Mesenchymal stem cell (in vitro differentiated cells and primary cell): Measurements from ENCODE around the gene ZFYVE28.
A peak's percentile ranks its signal among the peaks of the same experiment; 100 is the strongest.

Experiments
- DNase-seq: peaks from one replicate; pipeline ENCODE4 v3.0.0-alpha.2; 2013
- H2AFZ ChIP-seq: one replicate; pipeline ENCODE4 v1.6.1; 2013; ENCODE audit warnings: low read depth, mild to moderate bottlenecking, control low read depth, inconsistent platforms, low read length, moderate library complexity
- H2AK5ac ChIP-seq: 2 replicates; pipeline ENCODE4 v1.6.1; 2013; ENCODE audit warnings: low read length, moderate library complexity, mild to moderate bottlenecking, inconsistent platforms; ENCODE audit not compliant: severe bottlenecking
- H2BK120ac ChIP-seq: one replicate; pipeline ENCODE4 v1.6.1; 2013; ENCODE audit warnings: low read depth, mild to moderate bottlenecking, inconsistent platforms, low read length, moderate library complexity
- H2BK12ac ChIP-seq, 2 experiments: one replicate each; pipeline ENCODE4 v1.6.1; 2013; ENCODE audit warnings: inconsistent platforms in 2 of 2, low read length in 2 of 2, mild to moderate bottlenecking in 2 of 2, moderate library complexity in 2 of 2, control low read depth in 1 of 2
- H2BK15ac ChIP-seq: one replicate; pipeline ENCODE4 v1.6.1; 2013; ENCODE audit warnings: mild to moderate bottlenecking, low read depth, inconsistent platforms; ENCODE audit not compliant: poor library complexity, severe bottlenecking
- H2BK5ac ChIP-seq: 2 replicates; pipeline ENCODE4 v1.6.1; 2013; ENCODE audit warnings: low read depth, mild to moderate bottlenecking, low read length, control low read depth, inconsistent platforms; ENCODE audit not compliant: poor library complexity, severe bottlenecking
- H3K14ac ChIP-seq, 2 experiments: one replicate each; pipeline ENCODE4 v1.6.1; 2013; ENCODE audit warnings: inconsistent platforms in 2 of 2, low read length in 2 of 2, control low read depth in 1 of 2, mild to moderate bottlenecking in 1 of 2, moderate library complexity in 1 of 2
- H3K18ac ChIP-seq, 2 experiments: one replicate each; pipeline ENCODE4 v1.6.1; 2013; ENCODE audit warnings: inconsistent platforms in 2 of 2, low read length in 2 of 2, control low read depth in 1 of 2, low read depth in 1 of 2, mild to moderate bottlenecking in 1 of 2
- H3K23ac ChIP-seq, 2 experiments: one replicate each; pipeline ENCODE4 v1.6.1; 2013; ENCODE audit warnings: inconsistent platforms in 2 of 2, low read length in 2 of 2, mild to moderate bottlenecking in 2 of 2, moderate library complexity in 2 of 2, control low read depth in 1 of 2
- H3K27ac ChIP-seq: 2 replicates; pipeline ENCODE4 v1.5.1; 2013; ENCODE audit warnings: mild to moderate bottlenecking, moderate library complexity, low read length, control low read depth, inconsistent platforms; ENCODE audit not compliant: poor library complexity, severe bottlenecking
- H3K27me3 ChIP-seq, 2 experiments: 2 replicates each; pipeline versions ENCODE4 v1.6.1 to v1.7.0; 2013; ENCODE audit warnings: low read length in 2 of 2, mild to moderate bottlenecking in 2 of 2, moderate library complexity in 2 of 2, control low read depth in 1 of 2, inconsistent platforms in 1 of 2; ENCODE audit not compliant: control insufficient read depth in 1 of 2, insufficient read depth in 1 of 2
- H3K36me3 ChIP-seq, 2 experiments: 2 replicates each; pipeline versions ENCODE4 v1.6.1 to v1.7.0; 2013; ENCODE audit warnings: low read length in 2 of 2, control low read depth in 1 of 2, inconsistent platforms in 1 of 2, low read depth in 1 of 2, mild to moderate bottlenecking in 1 of 2; ENCODE audit not compliant: insufficient read depth in 2 of 2, control insufficient read depth in 1 of 2
- H3K4ac ChIP-seq, 2 experiments: one replicate each; pipeline ENCODE4 v1.6.1; 2013; ENCODE audit warnings: inconsistent platforms in 2 of 2, low read length in 2 of 2, mild to moderate bottlenecking in 2 of 2, moderate library complexity in 2 of 2, control low read depth in 1 of 2, low read depth in 1 of 2
- H3K4me1 ChIP-seq: 2 replicates; pipeline ENCODE4 v1.6.1; 2013; ENCODE audit warnings: low read depth, low read length, control low read depth; ENCODE audit not compliant: control insufficient read depth, insufficient read depth
- H3K4me2 ChIP-seq: 2 replicates; pipeline ENCODE4 v1.6.1; 2013; ENCODE audit warnings: low read length, mild to moderate bottlenecking, inconsistent platforms; ENCODE audit not compliant: poor library complexity, severe bottlenecking
- H3K4me3 ChIP-seq, 2 experiments: 2 replicates each; pipeline versions ENCODE4 v1.5.1 to v1.7.0; 2013; ENCODE audit warnings: low read length in 2 of 2, mild to moderate bottlenecking in 2 of 2, control low read depth in 1 of 2, low read depth in 1 of 2; ENCODE audit not compliant: insufficient read depth in 1 of 2
- H3K79me1 ChIP-seq: replicated peaks from 2 replicates; pipeline ENCODE4 v1.6.1; 2013; ENCODE audit warnings: mild to moderate bottlenecking, control low read depth, low read length, inconsistent platforms; ENCODE audit not compliant: poor library complexity, severe bottlenecking
- H3K9ac ChIP-seq: 2 replicates; pipeline ENCODE4 v1.7.0; 2013; ENCODE audit warnings: mild to moderate bottlenecking, low read length, moderate library complexity
- H3K9me3 ChIP-seq: 2 replicates; pipeline ENCODE4 v1.7.0; 2013; ENCODE audit warnings: mild to moderate bottlenecking, low read length; ENCODE audit not compliant: control insufficient read depth
- H4K8ac ChIP-seq: one replicate; pipeline ENCODE4 v1.6.1; 2013; ENCODE audit warnings: inconsistent platforms, mild to moderate bottlenecking, low read length, moderate library complexity
- H4K91ac ChIP-seq: one replicate; pipeline ENCODE4 v1.6.1; 2013; ENCODE audit warnings: mild to moderate bottlenecking, low read length, inconsistent platforms
- WGBS: methylation state at CpG from one replicate; pipeline ENCODE4 v1.1.7; 2013; ENCODE audit warnings: mixed read lengths; 5-methylcytosine and 5-hydroxymethylcytosine counted together

The ZFYVE28 gene

GRCh38 chr4:2306773-2307410 lies 111.6 kb downstream of the ZFYVE28 start:
- peaks cover 15% of the 10 kb centered on the region for H3K9me3 ChIP-seq
- no peaks in the 10 kb centered on the region for H3K27me3 ChIP-seq
- H3K36me3 ChIP-seq, result peaks cover 0 to 37% of the 10 kb centered on the region in 2 experiments
- no peak overlapping the region for H4K8ac ChIP-seq
- peaks cover 11% of the 10 kb centered on the region for H3K4me1 ChIP-seq
- no peak overlapping the region for H4K91ac ChIP-seq
- no peak overlapping the region for H2AFZ ChIP-seq
- no peak overlapping the region for H2BK5ac ChIP-seq
- no peak overlapping the region for H3K9ac ChIP-seq
- WGBS, result 87% methylated on average over 8 of the region's 10 CpGs
- no peak overlapping the region for H3K14ac ChIP-seq
- no peak for DNase-seq
- no peak overlapping the region for H3K23ac ChIP-seq
- no peak overlapping the region for H3K4me2 ChIP-seq
- H3K18ac ChIP-seq, result no peak overlapping the region
- no peak overlapping the region for H2BK120ac ChIP-seq
- no peak overlapping the region for H2BK15ac ChIP-seq
- no peak overlapping the region for H3K4me3 ChIP-seq
- no peak overlapping the region for H3K27ac ChIP-seq
- H3K4ac ChIP-seq, result no peak overlapping the region
- H3K79me1 ChIP-seq, result peaks cover 6% of the 10 kb centered on the region
- H2AK5ac ChIP-seq, result no peak overlapping the region
- H2BK12ac ChIP-seq, result no peak overlapping the region

GRCh38 chr4:2305766-2306501 lies 112.5 kb downstream of the ZFYVE28 start:
- Histone ChIP-seq H3K14ac (no peak overlapping the region), H3K4me2 (no peak overlapping the region), H2BK5ac (no peak overlapping the region), H3K4me3 (no peak overlapping the region), H3K27ac (no peak overlapping the region), H2BK15ac (no peak overlapping the region), H3K4me1 (peaks cover 11% of the 10 kb centered on the region), H3K4ac (no peak overlapping the region), H3K9me3 (peaks cover 15% of the 10 kb centered on the region), H3K23ac (no peak overlapping the region), H3K27me3 (no peaks in the 10 kb centered on the region), H3K18ac (no peak overlapping the region), H3K79me1 (peaks cover 8% of the 10 kb centered on the region), H2BK120ac (no peak overlapping the region), H3K9ac (no peak overlapping the region), H4K91ac (no peak overlapping the region), H2AFZ (no peak overlapping the region), H2BK12ac (no peak overlapping the region), H4K8ac (no peak overlapping the region), H2AK5ac (no peak overlapping the region), H3K36me3 (peaks cover 0 to 47% of the 10 kb centered on the region in 2 experiments)
- no peak for DNase-seq
- 84% methylated on average over 9 of the region's 11 CpGs for WGBS

- H3K27ac ChIP-seq, result no peak overlapping the region
- H2BK120ac ChIP-seq, result no peak overlapping the region
- H2BK12ac ChIP-seq, result no peak overlapping the region
- no peak overlapping the region for H4K91ac ChIP-seq
- H2AK5ac ChIP-seq, result no peak overlapping the region
- H3K18ac ChIP-seq, result no peak overlapping the region
- no peak overlapping the region for H3K14ac ChIP-seq
- peaks cover 10% of the 10 kb centered on the region for H3K79me1 ChIP-seq
- H3K27me3 ChIP-seq, result no peaks in the 10 kb centered on the region
- no peak overlapping the region for H2AFZ ChIP-seq
- 95% methylated on average over 41 of the region's 41 CpGs for WGBS
- DNase-seq, result no peak
- no peak overlapping the region for H2BK15ac ChIP-seq
- no peak overlapping the region for H2BK5ac ChIP-seq
- no peak overlapping the region for H3K4me3 ChIP-seq
- no peak overlapping the region for H3K4me2 ChIP-seq
- H3K4ac ChIP-seq, result no peak overlapping the region
- H3K36me3 ChIP-seq, result peaks cover 0 to 54% of the 10 kb centered on the region in 2 experiments
- no peak overlapping the region for H3K9ac ChIP-seq
- peaks cover 15% of the 10 kb centered on the region for H3K9me3 ChIP-seq
- no peak overlapping the region for H3K23ac ChIP-seq
- peaks cover 11% of the 10 kb centered on the region for H3K4me1 ChIP-seq
- H4K8ac ChIP-seq, result no peak overlapping the region
These were observed 113.4 kb downstream of the ZFYVE28 start for GRCh38 chr4:2304877-2305561.

DNA sequence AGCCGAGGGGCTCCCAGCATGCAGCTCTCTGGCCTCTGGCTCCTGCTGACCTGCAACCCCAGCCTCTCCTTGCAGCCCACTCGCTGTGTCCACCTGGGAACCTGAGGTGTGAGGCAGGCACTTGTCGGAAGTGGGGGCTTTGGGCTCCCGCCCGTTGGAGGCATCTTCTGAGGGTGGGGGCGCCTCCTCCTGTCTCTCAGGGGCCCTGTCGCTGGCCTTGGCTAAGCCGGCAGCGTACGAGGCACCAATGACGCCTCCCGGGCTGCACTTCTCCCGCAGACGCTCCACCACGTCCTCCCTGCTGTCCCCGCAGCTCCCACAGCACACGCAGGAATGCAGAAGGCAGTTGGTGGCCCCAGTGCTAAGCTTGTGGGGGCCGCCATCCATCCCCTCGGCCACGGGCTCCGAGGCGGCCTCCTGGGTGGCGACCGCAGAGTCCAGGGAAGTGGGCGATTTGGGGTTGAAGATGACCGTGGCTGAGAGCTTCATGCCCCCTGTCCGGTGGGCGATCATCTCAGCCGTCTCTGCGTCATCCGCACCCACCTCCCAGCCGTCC lies 114.0 kb downstream of the ZFYVE28 start:
- H3K23ac ChIP-seq, result no peak overlapping the region
- no peak overlapping the region for H2BK120ac ChIP-seq
- no peak overlapping the region for H3K18ac ChIP-seq
- no peak overlapping the region for H2AK5ac ChIP-seq
- H3K27ac ChIP-seq, result no peak overlapping the region
- no peak for DNase-seq
- H3K27me3 ChIP-seq, result no peaks in the 10 kb centered on the region
- H2BK5ac ChIP-seq, result no peak overlapping the region
- H3K4me3 ChIP-seq, result no peak overlapping the region
- H3K36me3 ChIP-seq, result peaks cover 0 to 54% of the 10 kb centered on the region in 2 experiments
- H3K4me1 ChIP-seq, result peaks cover 11% of the 10 kb centered on the region
- H4K91ac ChIP-seq, result peak overlapping the region; percentile 53
- 93% methylated on average over 32 of the region's 32 CpGs for WGBS
- H4K8ac ChIP-seq, result no peak overlapping the region
- H3K79me1 ChIP-seq, result peaks cover 10% of the 10 kb centered on the region
- peaks cover 12% of the 10 kb centered on the region for H3K9me3 ChIP-seq
- H2BK12ac ChIP-seq, result no peak overlapping the region
- H2BK15ac ChIP-seq, result no peak overlapping the region
- no peak overlapping the region for H3K14ac ChIP-seq
- no peak overlapping the region for H2AFZ ChIP-seq
- H3K4me2 ChIP-seq, result no peak overlapping the region
- H3K9ac ChIP-seq, result no peak overlapping the region
- H3K4ac ChIP-seq, result no peak overlapping the region
